ENCODE measurements around the gene NANOGP8.
"Not testable (repeated sequence)": the region's sequence is repeated elsewhere in the genome, so short reads cannot be mapped to it uniquely, and the experiment has no call there.

Gene NANOGP8, protein sequence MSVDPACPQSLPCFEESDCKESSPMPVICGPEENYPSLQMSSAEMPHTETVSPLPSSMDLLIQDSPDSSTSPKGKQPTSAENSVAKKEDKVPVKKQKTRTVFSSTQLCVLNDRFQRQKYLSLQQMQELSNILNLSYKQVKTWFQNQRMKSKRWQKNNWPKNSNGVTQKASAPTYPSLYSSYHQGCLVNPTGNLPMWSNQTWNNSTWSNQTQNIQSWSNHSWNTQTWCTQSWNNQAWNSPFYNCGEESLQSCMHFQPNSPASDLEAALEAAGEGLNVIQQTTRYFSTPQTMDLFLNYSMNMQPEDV

DNA sequence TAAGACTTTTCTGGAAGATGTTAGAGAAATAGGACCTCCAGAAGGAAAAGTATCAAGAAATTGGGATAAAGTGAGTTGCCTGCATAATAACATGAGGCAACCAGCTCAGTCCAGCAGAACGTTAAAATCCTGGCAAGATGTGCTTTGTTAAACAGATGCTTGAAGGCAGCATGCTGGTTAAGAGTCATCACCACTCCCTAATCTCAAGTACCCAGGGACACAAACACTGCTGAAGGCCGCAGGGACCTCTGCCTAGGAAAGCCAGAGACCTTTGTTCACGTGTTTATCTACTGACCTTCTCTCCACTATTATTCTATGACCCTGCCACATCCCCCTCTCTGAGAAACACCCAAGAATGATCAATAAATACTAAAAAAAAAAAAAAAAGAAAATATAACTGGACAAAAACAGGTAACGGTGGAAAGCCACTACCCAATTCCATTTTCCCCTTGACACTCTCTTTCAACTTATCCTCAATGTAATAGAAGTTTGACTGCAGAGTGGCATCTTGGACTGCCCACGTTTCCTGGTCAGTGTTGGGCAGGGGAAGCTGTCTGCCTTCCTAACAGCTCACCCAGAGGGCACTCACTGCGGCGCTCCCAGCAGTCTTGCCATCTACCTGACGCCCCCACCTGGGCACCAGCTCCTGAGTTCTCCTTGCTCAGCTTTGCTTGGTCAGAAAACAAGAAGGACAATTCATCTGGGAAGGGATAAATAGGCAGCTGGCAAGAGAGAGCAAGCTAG, at the start of gene NANOGP8:
TSS of gene NANOGP8 (minus strand) at position 120 of the 744 bp plus-strand sequence. CDS start 185 bp downstream, outside the sequence.
- DNase-seq (ENCODE audit: low read depth in 4 of 4, low spot score in 1 of 4): not testable (repeated sequence)

DNA sequence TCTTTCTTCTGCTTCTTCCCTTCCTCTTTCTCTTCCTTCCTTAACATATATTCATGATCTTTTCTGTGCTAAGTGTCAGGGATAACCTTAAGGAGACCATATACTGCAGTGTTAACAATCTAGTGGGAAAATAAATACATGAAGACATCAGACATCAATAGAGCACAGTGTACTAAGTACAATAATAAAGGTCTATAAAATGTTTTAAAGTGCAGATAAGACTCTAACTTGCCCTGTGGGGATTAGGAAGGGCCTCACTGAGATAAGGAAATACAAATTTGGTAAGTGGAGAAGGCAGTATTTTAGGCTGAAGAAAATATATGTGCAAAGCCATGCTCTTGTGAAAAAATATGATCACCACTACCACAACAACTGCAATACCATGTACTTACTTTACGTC, 49.2 kb upstream of the NANOGP8 start:
- DNase-seq (ENCODE audit: low read depth in 4 of 4, low spot score in 1 of 4): no peak

DNA sequence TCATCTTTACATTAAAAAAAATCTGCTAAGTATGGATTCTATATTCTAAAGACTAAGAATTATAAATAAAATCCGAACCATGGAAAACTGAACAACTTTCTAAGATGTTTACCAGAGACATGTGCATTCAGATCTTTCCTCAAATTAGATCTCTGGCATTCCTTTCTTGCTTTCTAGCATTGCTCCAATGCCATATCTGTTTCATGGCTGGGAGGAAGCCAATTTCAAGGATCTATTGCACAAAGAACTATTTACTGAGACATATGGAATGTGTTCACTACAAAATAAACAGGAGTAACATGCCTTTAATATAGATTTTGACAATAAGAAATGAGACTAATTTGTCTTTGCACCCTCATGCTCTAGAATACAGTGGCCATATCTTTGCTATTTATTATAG, 45.1 kb upstream of the NANOGP8 start:
- no peak for DNase-seq (ENCODE audit: low read depth in 4 of 4, low spot score in 1 of 4)

DNA sequence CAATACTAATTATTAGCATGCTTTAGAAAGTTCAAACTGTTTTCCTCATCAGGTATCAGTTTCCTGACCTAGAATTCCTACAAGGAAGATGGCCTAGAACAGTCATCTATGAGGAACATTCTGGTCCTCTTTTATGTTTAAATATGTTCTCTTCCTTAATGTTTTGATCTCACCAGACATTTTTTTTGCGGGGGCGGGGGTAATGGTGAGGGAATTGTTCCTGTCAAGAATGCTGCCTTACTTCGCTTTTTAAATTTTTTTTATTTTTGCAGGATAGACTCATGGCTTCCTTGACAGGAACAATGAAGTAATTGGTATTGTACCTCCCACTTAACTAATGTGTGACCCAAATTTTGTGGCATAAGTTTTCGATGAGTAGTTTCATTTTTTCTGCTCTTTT, 44.3 kb upstream of the NANOGP8 start:
- DNase-seq (ENCODE audit: low read depth in 4 of 4, low spot score in 1 of 4): no peak

DNA sequence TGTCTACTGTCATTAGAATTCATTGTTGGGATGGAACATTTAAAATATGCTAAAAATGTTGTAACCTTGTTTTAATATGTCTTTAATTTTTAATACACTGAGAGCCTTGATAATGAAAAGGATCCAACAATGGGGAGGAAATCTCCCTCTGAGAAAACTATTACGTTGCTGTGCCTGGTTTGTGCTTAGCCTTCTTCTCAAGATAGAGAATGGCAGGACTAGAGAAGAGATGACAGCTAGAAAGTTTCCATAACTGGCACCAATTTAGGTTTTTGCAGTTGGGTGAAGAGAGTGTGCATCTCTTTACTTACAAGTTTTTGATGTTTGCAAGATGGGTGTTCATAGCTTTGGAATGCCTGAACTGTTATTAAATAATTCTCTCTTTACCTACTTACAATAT, 42.6 kb upstream of the NANOGP8 start:
- no peak for DNase-seq (ENCODE audit: low read depth in 4 of 4, low spot score in 1 of 4)

DNA sequence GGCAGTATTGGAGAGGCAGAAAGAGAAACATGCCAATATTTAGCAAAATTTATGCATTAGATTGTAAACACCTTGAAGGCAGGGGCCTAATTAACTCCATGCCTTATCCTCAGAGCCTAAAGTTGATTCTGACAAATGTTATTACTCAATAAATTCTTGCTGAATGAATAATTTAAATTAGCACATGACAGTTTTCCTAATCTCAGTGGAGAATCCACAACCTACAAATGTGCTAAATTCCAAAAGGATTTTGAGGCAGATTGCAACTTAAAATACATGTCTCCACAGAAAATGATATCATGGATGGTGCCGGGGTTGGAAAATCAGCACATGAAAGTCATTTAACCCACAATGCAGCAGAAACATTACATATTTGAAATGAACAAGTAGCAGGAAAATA, 41.1 kb upstream of the NANOGP8 start:
- DNase-seq (ENCODE audit: low read depth in 4 of 4, low spot score in 1 of 4): no peak

DNA sequence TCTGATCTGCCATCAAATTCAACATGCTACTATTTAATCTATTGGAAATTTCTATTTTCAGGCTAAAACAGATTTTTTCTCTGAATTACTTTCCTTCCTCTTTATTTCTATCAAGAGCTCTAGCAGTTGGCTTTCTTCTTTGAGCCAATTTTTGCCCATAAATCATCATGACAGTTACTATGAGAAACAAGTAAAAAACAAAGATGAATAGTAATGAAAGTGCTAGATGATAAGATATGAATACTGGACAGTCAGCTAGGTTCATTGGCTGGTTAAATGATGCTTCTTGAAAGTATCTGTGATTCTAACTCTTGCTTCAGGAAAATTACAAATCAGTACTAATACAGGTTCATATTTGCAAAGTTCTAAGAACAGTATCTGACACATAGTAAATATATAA, 38.6 kb upstream of the NANOGP8 start:
- no peak for DNase-seq (ENCODE audit: low read depth in 4 of 4, low spot score in 1 of 4)

DNA sequence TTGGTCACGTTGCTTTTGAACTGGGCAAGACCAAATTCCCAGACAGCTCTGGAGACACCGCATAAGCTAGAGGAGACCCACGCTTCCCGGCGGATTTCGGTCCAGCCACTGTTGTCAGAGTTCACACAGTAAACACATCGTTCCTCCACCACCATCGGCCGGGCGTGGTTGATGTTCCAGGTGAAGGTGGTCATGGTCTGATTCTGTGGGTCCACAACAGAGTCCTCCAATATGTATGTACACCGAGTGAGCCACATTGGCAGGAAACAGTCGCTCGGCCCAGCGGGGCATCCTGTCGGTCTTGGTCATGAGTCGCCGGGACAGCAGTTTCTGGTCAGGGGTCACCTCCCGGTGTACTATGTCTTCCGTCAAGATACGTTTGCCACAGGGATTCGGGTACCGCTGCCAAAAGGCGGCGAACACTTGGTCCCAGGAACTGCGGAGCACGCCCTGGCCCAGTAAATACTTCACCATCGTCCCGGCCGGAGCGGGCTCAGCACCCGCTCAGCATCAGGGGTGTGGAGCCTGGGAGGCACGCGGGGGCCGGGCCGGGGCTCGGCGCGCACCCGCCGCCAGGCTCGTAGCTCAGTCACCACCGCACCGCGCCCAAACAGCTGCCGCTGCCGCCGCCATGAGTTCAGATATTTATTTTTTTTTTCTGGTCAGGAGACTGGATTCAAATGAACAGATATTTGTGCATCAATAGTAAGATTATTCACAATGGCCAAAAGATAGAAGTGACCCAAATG, 36.7 kb upstream of the NANOGP8 start:
- no peak for DNase-seq (ENCODE audit: low read depth in 4 of 4, low spot score in 1 of 4)

DNA sequence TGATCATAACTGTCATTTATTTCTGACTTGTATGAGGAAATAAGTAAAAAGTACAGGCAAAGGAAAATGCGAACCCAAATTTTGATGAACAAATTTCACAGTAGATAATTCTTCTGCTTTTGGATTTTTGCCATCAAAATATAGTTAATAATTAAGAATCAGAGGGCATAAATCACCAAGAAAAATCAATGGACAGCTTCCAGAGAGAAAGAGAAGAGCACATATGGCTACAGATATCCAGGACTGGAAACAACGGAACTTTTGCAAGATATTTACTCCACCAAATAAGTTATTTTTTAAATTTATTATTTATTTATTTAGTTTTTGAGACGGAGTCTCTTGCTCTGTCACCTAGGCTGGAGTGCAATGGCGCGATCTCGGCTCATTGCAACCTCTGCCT, 35.1 kb upstream of the NANOGP8 start:
- DNase-seq (ENCODE audit: low read depth in 4 of 4, low spot score in 1 of 4): no peak

DNA sequence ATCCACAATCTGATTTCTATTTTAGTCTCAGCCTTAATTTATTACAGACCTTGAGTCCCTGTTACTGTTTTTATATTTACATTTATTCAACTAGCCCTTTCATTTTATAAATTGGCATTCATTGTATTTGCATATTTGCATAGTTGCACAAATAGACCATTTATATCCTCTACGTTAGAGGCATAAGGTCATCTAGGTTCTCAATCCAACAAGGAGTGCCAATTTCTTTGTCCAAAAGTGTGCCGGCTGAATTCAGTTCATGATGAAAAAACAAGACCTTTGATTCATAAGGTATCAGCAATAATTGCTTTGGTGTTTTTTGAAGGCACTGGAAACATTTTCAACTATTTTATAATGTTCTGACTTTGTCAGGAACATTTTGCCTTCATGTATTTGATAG, 33.9 kb upstream of the NANOGP8 start:
- no peak for DNase-seq (ENCODE audit: low read depth in 4 of 4, low spot score in 1 of 4)

DNA sequence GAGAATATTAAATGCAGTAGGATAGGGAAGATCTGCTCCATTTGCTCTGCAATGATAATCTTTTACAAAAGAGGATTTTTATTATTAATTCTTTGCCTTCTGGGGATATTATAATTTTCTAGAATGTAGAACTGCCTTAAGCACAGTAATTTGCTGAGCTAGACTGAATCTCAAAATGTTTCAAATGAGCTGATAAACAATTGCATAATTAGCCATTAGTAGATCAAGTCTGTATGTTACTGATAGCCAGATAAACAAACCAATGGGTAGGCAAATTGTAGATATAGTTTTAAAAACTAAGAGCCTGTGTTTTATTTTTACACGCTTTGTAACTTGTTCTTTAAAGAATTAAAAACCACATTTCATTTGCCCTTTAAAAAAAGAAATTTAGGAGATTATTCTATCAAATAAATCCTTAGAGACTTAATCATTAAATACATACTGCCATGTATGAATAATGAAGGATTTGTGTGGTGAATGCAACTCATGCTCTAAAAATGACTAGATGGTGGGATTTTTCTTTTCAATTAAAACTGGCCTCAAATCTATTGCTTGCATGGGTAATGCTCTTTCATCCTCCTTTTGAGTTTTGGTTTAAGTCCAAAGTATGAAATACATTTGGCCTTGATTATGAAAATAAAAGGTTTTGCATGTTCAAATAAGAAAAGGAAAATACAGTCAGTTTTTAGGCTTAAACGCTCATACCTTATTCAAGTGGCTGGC, 32.6 kb upstream of the NANOGP8 start:
- no peak for DNase-seq (ENCODE audit: low read depth in 4 of 4, low spot score in 1 of 4)

DNA sequence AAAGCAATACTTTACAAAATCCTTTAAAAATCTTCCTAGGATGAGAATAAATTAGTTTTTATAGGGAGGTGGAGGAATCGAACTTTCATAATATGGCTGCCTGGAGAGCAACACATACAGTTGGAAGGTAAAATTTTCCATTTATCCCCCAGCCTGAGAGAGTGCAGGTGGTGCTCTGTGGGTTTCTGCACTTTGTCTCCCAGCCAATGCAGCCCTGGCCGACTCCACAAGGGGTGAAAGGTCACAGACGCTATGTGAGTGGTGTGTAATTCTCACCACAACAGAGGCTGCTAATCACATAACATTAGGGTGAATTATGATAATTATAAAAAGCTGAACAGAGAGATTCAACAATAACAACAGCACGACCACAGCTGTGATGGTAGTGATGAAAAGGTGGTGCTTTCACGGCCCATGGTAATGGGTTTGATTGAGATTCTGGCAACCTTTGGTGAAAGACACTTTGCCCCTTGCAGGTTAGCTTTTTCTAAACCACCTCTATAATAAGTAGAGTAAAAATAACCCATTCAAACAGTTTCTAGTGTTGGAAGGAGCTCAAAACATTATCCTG, 30.1 kb upstream of the NANOGP8 start:
- DNase-seq (ENCODE audit: low read depth in 4 of 4, low spot score in 1 of 4): no peak

DNA sequence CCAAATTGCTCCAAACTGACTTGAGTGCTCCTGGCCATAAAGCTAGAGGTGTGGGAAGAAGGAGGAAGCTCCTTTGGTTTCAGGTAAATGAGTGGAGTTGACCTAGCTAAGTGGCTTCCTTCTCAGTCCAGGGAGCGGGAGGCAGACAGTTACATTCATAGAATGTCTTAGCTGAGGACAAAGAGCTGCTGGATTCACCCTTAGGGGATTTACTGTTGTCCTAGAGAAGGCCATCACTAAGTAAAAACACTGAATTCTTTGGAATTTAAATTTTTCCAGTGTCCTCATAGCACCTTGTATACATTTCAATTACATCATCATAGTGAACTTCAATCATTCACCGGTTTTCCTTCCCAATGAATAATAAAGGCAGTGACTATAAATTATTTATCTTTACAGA, 27.3 kb upstream of the NANOGP8 start:
- DNase-seq (ENCODE audit: low read depth in 4 of 4, low spot score in 1 of 4): no peak

DNA sequence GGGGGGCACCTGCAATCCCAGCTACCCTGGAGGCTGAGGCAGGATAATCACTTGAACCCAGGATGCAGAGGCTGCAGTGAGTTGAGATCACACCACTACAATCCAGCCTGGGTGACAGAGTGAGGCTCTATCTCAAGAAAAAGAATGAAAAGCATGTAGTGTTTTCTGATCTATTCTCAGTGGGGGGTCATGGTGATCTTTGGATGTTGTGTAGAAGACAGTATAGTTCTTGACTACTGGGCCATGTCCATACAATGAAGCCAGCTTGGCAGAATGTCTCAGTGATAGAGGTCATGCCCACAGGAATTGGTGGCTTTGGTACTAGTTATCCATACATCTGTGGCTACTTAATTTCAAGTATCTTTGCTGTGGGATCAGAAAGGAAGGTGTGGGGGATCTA, 26.8 kb upstream of the NANOGP8 start:
- no peak for DNase-seq (ENCODE audit: low read depth in 4 of 4, low spot score in 1 of 4)

DNA sequence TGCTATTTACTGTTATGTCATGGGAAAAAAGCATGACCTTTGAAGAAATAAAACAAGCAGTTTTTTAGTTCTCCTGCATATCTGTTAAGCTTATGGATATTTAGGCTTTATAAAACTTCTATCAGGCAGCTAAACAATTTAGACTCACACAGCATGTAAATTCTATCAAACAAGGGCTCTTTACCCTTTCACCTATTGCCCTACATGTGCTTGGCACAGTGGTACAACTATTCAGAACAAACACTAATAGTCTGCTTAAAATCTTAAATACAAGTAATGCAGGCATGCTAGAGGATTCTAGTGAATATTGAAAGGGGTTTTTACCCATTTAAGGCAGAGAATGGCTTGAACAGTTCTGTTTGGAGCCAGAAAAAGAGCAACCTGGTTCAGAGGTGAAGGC, 23.4 kb upstream of the NANOGP8 start:
- no peak for DNase-seq (ENCODE audit: low read depth in 4 of 4, low spot score in 1 of 4)

DNA sequence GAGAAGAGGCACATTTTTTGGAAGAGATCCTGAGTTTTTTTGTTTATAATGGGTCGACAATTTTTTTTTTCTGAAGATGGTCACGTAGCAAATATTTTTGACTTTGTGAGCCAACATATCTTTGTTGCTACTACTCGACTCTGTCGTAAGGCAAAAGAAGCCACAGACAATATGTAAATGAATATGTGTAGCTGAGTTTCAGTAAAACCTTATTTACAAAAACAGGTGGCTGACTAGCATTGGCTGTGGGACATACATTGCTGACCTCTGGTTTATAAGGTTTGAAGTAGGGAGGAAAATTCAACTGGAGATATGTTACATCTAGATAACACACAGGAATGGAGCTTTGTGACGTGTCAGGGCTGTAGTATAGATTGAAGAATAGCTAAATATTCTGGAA, 22.5 kb upstream of the NANOGP8 start:
- DNase-seq (ENCODE audit: low read depth in 4 of 4, low spot score in 1 of 4): no peak

DNA sequence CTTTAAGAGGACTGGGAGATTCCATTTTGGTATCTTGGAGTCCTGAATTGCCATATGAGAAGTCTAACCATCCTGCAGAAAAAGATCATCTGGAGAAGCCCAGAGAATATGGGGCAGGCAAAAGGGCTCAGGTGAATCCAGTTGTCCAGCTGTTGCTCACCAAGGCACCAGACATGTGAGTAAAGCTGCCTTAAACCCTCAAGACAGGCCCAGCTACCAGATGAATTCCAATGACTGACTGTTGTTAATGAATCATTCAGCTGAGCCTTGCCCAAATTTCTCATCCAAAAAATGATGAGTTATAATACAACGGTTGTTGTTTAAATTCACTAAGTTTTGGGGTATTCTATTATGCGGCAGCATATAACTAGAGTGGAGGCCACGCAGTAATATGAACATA, 22.0 kb upstream of the NANOGP8 start:
- no peak for DNase-seq (ENCODE audit: low read depth in 4 of 4, low spot score in 1 of 4)

DNA sequence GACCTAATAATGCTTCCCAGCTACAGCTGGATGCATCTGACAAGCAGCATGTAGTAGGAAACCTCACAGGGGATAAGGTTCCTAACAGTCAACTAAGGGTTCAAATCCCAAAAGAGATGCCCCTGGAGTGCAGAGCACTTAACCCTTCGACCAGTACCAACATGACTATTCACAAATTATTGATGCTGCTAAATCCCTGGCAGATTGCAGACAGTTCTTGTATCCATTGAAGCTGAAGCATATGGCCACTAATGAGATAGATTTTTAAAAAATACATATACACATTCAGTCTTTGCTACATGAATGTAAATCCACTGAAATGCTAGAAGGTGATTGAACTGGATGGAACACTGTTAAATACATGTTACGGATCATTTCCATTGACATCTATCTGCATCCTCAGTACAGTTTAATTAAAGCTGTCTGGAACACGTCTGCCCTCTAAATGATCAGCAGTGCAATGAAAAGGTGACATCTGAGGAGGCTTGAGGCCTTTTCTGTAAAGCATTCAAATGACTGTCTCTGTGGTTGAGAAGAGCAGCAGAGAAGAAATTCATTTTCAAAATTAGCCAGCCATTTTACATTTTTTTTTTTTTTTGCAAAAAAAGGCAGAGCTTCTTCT, 19.5 kb upstream of the NANOGP8 start:
- no peak for DNase-seq (ENCODE audit: low read depth in 4 of 4, low spot score in 1 of 4)

DNA sequence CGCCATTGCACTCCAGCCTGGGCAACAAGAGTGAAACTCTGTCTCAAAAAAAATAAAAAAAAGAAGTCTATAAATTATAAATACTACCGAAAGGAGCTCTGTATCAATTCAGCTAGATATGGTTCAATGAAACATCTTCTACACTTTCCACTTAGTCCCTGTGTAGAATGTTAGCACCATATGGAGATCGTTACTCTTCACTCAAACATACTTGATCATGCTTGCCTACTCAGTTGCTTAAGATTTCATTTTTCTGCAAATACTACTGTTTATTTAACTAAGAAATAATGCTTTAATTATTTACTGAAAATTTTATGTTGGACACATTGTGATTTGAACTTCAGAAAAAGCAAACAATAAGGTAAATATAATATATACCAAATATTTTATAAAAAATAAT, 17.1 kb upstream of the NANOGP8 start:
- no peak for DNase-seq (ENCODE audit: low read depth in 4 of 4, low spot score in 1 of 4)

DNA sequence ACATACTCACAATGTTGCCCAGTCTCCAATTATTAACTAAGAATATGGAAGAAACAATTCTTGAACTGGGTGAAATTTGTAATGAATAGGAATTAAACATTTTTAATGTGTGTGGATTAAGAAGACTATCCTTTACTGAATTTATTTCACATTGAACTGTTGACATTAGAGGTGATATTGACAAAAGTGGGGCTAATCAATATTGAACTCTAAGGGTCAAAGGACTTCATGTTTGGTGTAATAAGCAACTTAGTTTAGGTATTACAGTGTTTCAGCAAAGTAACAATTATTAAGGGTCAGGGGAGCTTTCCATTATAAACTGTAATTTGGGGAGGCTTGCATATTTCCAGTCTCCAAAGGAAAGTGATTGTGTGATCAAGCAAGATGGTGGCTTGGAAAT, 16.2 kb upstream of the NANOGP8 start:
- no peak for DNase-seq (ENCODE audit: low read depth in 4 of 4, low spot score in 1 of 4)

DNA sequence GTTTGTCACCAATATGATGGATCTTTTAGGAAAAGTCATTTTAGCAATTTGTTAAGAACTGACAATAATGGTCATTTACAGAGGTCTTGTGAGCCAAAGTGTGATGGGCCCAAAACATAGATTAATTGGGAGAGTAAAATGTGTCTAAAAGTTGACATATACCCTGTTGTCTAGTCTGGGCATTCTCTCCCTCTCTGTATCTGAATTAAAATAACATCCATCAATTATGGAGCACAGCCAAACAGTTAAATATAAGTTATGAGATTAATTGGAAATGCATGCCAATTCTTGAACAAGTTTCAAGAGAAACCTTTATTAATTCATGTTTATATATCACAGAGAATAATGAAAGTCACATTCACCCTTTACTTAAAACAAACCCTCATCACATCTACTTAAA, 13.6 kb upstream of the NANOGP8 start:
- DNase-seq (ENCODE audit: low read depth in 4 of 4, low spot score in 1 of 4): no peak

Data from stimulated activated CD4-positive, alpha-beta T cell treated with anti-CD3 and anti-CD28 coated beads, Interleukin-1b, Interleukin-23, amount 100 ng/mL, for 24 hours (primary cell).